ENCODE measurements around the gene CHN1. TPM values are rescaled to one million over a fixed set of nuclear protein-coding genes. Genes with fewer than 3 reads are reported as not detected.

The CHN1 gene
- total RNA-seq, 2 experiments from 2014 or later, result 5.3 to 5.6 TPM

GRCh38 chr2:174868878-174869277 is 136.3 kb downstream of the CHN1 start:
- no peak for TF ChIP-seq CTCF (IDR thresholded peaks at IDR 0.05)
- Histone ChIP-seq H3K36me3 (ENCODE audit: insufficient read depth, low read length) (no peaks in the 10 kb centered on the region), H3K9me3 (ENCODE audit: control insufficient read depth in 1 of 2, insufficient read depth in 1 of 2, low read length in 2 of 2) (no peaks in the 10 kb centered on the region), H3K27me3 (ENCODE audit: control insufficient read depth in 1 of 2, insufficient read depth in 2 of 2, low read length in 2 of 2) (no peaks in the 10 kb centered on the region), H3K4me1 (ENCODE audit: insufficient read depth, low read length) (no peaks in the 10 kb centered on the region), H3K27ac (ENCODE audit: low read depth in 1 of 2, low read length in 2 of 2) (no peak overlapping the region), H3K4me3 (ENCODE audit: low read length) (no peak overlapping the region)
- POLR2A ChIA-PET, result no interaction called here
- Mint-ChIP-seq H3K27me3 (peaks cover 5% of the 10 kb centered on the region), H3K4me3 (no peak overlapping the region), H3K27ac (no peak overlapping the region), H3K9me3 (no peaks in the 10 kb centered on the region), H3K36me3 (ENCODE audit: low read depth) (no peaks in the 10 kb centered on the region), H3K4me1 (ENCODE audit: low read depth) (no peaks in the 10 kb centered on the region)
- no peak for ATAC-seq (ENCODE audit: poor library complexity)
- CTCF ChIA-PET, result no interaction called here
- intact Hi-C loops (cut with DNase I, micrococcal nuclease), result no loop called here
- no peak for DNase-seq

GRCh38 chr2:174866421-174866820 is 138.8 kb downstream of the CHN1 start:
- H3K27ac ChIP-seq (ENCODE audit: low read depth in 1 of 2, low read length in 2 of 2), result no peak overlapping the region
- CTCF ChIA-PET, result interaction anchor here (1.6 kb wide), 1 partner anchor 26 kb away, joined by 4 read pairs; no protein-coding TSS in a partner anchor
- no peaks in the 10 kb centered on the region for H3K4me1 Mint-ChIP-seq (ENCODE audit: low read depth)
- POLR2A ChIA-PET, result no interaction called here
- no peaks in the 10 kb centered on the region for H3K36me3 ChIP-seq (ENCODE audit: insufficient read depth, low read length)
- H3K4me1 ChIP-seq (ENCODE audit: insufficient read depth, low read length), result no peaks in the 10 kb centered on the region
- no peaks in the 10 kb centered on the region for H3K9me3 Mint-ChIP-seq
- H3K27me3 Mint-ChIP-seq, result peaks cover 5% of the 10 kb centered on the region
- no peaks in the 10 kb centered on the region for H3K27me3 ChIP-seq (ENCODE audit: control insufficient read depth in 1 of 2, insufficient read depth in 2 of 2, low read length in 2 of 2)
- TF ChIP-seq CTCF (IDR thresholded peaks at IDR 0.05), result no peak
- ATAC-seq (ENCODE audit: poor library complexity) (no peak), DNase-seq (no peak)
- H3K9me3 ChIP-seq (ENCODE audit: control insufficient read depth in 1 of 2, insufficient read depth in 1 of 2, low read length in 2 of 2), result no peaks in the 10 kb centered on the region
- H3K27ac Mint-ChIP-seq, result no peak overlapping the region
- no peak overlapping the region for H3K4me3 Mint-ChIP-seq
- no peaks in the 10 kb centered on the region for H3K36me3 Mint-ChIP-seq (ENCODE audit: low read depth)
- no peak overlapping the region for H3K4me3 ChIP-seq (ENCODE audit: low read length)
- intact Hi-C loops (cut with DNase I, micrococcal nuclease), result no loop called here

GRCh38 chr2:174863183-174863582 is 142.0 kb downstream of the CHN1 start:
- Mint-ChIP-seq H3K36me3 (ENCODE audit: low read depth) (no peaks in the 10 kb centered on the region), H3K27ac (no peak overlapping the region), H3K27me3 (peaks cover 5% of the 10 kb centered on the region), H3K4me3 (no peak overlapping the region), H3K9me3 (no peaks in the 10 kb centered on the region), H3K4me1 (ENCODE audit: low read depth) (no peaks in the 10 kb centered on the region)
- no peaks in the 10 kb centered on the region for H3K27me3 ChIP-seq (ENCODE audit: control insufficient read depth in 1 of 2, insufficient read depth in 2 of 2, low read length in 2 of 2)
- POLR2A ChIA-PET, result interaction anchor here (1.4 kb wide), 1 partner anchor 13 kb away, joined by 3 read pairs; no protein-coding TSS in a partner anchor
- H3K9me3 ChIP-seq (ENCODE audit: control insufficient read depth in 1 of 2, insufficient read depth in 1 of 2, low read length in 2 of 2), result no peaks in the 10 kb centered on the region
- no peak for TF ChIP-seq CTCF (IDR thresholded peaks at IDR 0.05)
- no peak overlapping the region for H3K4me3 ChIP-seq (ENCODE audit: low read length)
- H3K36me3 ChIP-seq (ENCODE audit: insufficient read depth, low read length), result no peaks in the 10 kb centered on the region
- CTCF ChIA-PET, result no interaction called here
- intact Hi-C loops (cut with DNase I, micrococcal nuclease), result no loop called here
- H3K4me1 ChIP-seq (ENCODE audit: insufficient read depth, low read length), result no peaks in the 10 kb centered on the region
- ATAC-seq (ENCODE audit: poor library complexity) (no peak), DNase-seq (no peak)
- no peak overlapping the region for H3K27ac ChIP-seq (ENCODE audit: low read depth in 1 of 2, low read length in 2 of 2)

All from CD4-positive, alpha-beta T cell (primary cell).